HG02970 (cell line): ENCODE results near the gene RNASEH1.
"Not testable (repeated sequence)": the region's sequence is repeated elsewhere in the genome, so short reads cannot be mapped to it uniquely, and the experiment has no call there.

Experiments
- ATAC-seq: cut with Tn5 transposase; IDR thresholded peaks from one replicate; pipeline ENCODE4 v1.9.1; 2021; ENCODE audit warnings: mild to moderate bottlenecking, moderate library complexity, moderate number of reproducible peaks; ENCODE audit not compliant: unreplicated experiment, low FRiP score

Gene RNASEH1

GRCh38 chr2:3594493-3595281, 36.6 kb upstream of the RNASEH1 start, which contains the start of gene COLEC11:
Gene COLEC11 (plus strand): TSS chr2:3595112. CDS start chr2:3604341, 9,229 bp downstream.
- ATAC-seq, result no peak

- no peak for ATAC-seq
Measured at GRCh38 chr2:3589086-3589485, 31.0 kb upstream of the RNASEH1 start.

GRCh38 chr2:3588084-3588483, 30.0 kb upstream of the RNASEH1 start:
- no peak for ATAC-seq

- no peak for ATAC-seq
Measured at GRCh38 chr2:3587432-3587831, 29.3 kb upstream of the RNASEH1 start.

- no peak for ATAC-seq
Measured at GRCh38 chr2:3587021-3587420, 28.9 kb upstream of the RNASEH1 start.

GRCh38 chr2:3586220-3586619, 28.1 kb upstream of the RNASEH1 start:
- no peak for ATAC-seq

- no peak for ATAC-seq
Measured at GRCh38 chr2:3585261-3586109, 27.4 kb upstream of the RNASEH1 start.

- ATAC-seq, result no peak
Measured at GRCh38 chr2:3584608-3585260, 26.6 kb upstream of the RNASEH1 start.

- no peak for ATAC-seq
Measured at GRCh38 chr2:3584076-3584475, 25.9 kb upstream of the RNASEH1 start.

GRCh38 chr2:3581367-3582262, 23.5 kb upstream of the RNASEH1 start:
- no peak for ATAC-seq

- no peak for ATAC-seq
Measured at GRCh38 chr2:3580449-3580848, 22.3 kb upstream of the RNASEH1 start.

GRCh38 chr2:3578987-3579386, 20.9 kb upstream of the RNASEH1 start:
- ATAC-seq, result no peak

- ATAC-seq, result not testable (repeated sequence)
Measured at GRCh38 chr2:3576263-3576630, 18.1 kb upstream of the RNASEH1 start.

- ATAC-seq, result peak; percentile 18
Measured at GRCh38 chr2:3575534-3576262, 17.6 kb upstream of the RNASEH1 start.

- ATAC-seq, result no peak
Measured at GRCh38 chr2:3574155-3574554, 16.0 kb upstream of the RNASEH1 start.

- no peak for ATAC-seq
Measured at GRCh38 chr2:3572620-3573019, 14.5 kb upstream of the RNASEH1 start.

- ATAC-seq, result no peak
Measured at GRCh38 chr2:3571284-3571683, 13.2 kb upstream of the RNASEH1 start.

- ATAC-seq, result not testable (repeated sequence)
Measured at GRCh38 chr2:3569656-3570055, 11.5 kb upstream of the RNASEH1 start.

- no peak for ATAC-seq
Measured at GRCh38 chr2:3566806-3567205, 8.7 kb upstream of the RNASEH1 start.
